ENCODE results near the gene SAP30L.

DNA sequence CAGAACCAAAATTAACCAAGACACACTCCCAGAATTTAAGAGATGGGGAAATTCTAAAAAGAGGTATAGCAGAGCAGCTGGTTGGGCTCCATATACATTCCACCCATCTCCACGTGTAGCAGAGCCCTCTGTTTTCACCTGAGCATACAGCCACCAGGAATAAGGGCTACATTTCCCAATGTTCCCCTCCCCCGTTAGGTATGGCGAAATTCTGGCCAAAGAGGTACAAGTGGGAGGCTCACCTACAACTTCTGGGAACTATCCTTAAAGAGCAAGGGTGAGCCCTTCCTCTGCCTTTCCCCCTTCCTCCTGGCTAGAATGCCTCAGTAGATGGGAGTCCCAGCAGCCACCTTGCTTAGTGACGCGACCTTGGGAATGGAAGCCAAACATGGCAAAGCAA lies 5.3 kb upstream of the SAP30L start:
- TF ChIP-seq POLR2A (IDR thresholded peaks at IDR 0.05; ENCODE audit: low read length), result no peak
- TF ChIP-seq GATA1 (IDR thresholded peaks at IDR 0.05; ENCODE audit: low read depth, low read length), result no peak

All from erythroblast (primary cell).